HG03520 (cell line): ENCODE measurements around the gene KLC4.
"Not testable (repeated sequence)": the region's sequence is repeated elsewhere in the genome, so short reads cannot be mapped to it uniquely, and the experiment has no call there.

Experiments
- ATAC-seq: cut with Tn5 transposase; IDR thresholded peaks from one replicate; pipeline ENCODE4 v1.9.1; 2021; ENCODE audit warnings: mild to moderate bottlenecking, moderate library complexity; ENCODE audit not compliant: unreplicated experiment

KLC4 gene

GRCh38 chr6:43035495-43036194, 23.8 kb upstream of the KLC4 start:
- no peak for ATAC-seq

GRCh38 chr6:43036712-43037111, 22.7 kb upstream of the KLC4 start:
- no peak for ATAC-seq

GRCh38 chr6:43037197-43037596, 22.2 kb upstream of the KLC4 start:
- ATAC-seq, result no peak

GRCh38 chr6:43037706-43038105, 21.7 kb upstream of the KLC4 start:
- no peak for ATAC-seq

GRCh38 chr6:43038727-43039126, 20.7 kb upstream of the KLC4 start:
- ATAC-seq, result no peak

GRCh38 chr6:43040542-43041257, 18.7 kb upstream of the KLC4 start:
- no peak for ATAC-seq

- ATAC-seq, result not testable (repeated sequence)
Measured at GRCh38 chr6:43041475-43041874, 18.0 kb upstream of the KLC4 start.

GRCh38 chr6:43043310-43043709, 16.1 kb upstream of the KLC4 start:
- ATAC-seq, result no peak

GRCh38 chr6:43045371-43045930, 14.0 kb upstream of the KLC4 start:
- no peak for ATAC-seq

GRCh38 chr6:43047998-43048397, 11.4 kb upstream of the KLC4 start:
- no peak for ATAC-seq

- no peak for ATAC-seq
Measured at GRCh38 chr6:43050981-43051380, 8.4 kb upstream of the KLC4 start.

GRCh38 chr6:43052225-43052841, 7.1 kb upstream of the KLC4 start:
- ATAC-seq, result no peak

- ATAC-seq, result no peak
Measured at GRCh38 chr6:43052842-43053544, 6.4 kb upstream of the KLC4 start.

GRCh38 chr6:43053545-43054205, 5.8 kb upstream of the KLC4 start, which contains the start of gene CUL7:
Gene CUL7 (minus strand): TSS chr6:43053851. CDS start chr6:43052788, 1,063 bp downstream.
- peak; percentile 81 for ATAC-seq

GRCh38 chr6:43054206-43054943, 5.1 kb upstream of the KLC4 start:
- no peak for ATAC-seq

GRCh38 chr6:43055966-43056365, 3.5 kb upstream of the KLC4 start:
- ATAC-seq, result no peak

- no peak for ATAC-seq
Measured at GRCh38 chr6:43058531-43058930, 900 bp upstream of the KLC4 start.

- peak; percentile 23 for ATAC-seq
Measured at GRCh38 chr6:43060034-43060754, 763 bp downstream of the KLC4 start.
